ENCODE data around the gene NOS3.

NOS3 gene

GRCh38 chr7:150945171-150945852 lies 45.5 kb upstream of the NOS3 start:
- TF ChIP-seq CTCF (conservative IDR thresholded peaks at IDR 0.05): no peak
- no peak overlapping the region for H3K27ac ChIP-seq

DNA sequence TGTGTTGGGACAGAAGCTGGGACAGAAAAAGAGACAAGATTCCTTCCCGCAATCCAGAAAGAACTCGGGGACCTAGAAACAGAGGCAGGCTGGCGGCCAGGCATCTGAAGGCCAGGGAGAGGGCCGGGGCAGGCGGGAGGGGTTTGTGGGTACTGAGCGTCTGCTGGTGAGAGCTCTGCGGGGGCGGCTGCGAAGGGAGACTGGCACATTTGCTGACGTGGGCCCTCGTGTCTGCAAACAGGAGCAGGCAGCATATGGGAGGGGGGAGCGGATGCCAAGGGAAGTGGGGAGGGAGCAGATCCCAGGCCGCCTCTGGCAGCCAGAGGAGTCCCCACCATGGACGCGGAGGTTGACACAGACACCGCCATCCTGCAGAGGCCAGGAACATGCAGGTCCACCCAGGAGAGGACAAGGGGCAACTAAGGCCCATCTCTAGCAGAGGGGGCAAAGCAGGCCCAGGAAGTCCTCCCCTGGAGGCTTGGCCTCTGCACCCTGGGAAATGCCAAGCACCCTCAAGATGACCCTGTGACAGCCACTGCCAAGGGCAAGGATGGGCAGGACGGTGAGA lies 44.9 kb upstream of the NOS3 start:
- no peak overlapping the region for H3K27ac ChIP-seq
- TF ChIP-seq CTCF (conservative IDR thresholded peaks at IDR 0.05): no peak

DNA sequence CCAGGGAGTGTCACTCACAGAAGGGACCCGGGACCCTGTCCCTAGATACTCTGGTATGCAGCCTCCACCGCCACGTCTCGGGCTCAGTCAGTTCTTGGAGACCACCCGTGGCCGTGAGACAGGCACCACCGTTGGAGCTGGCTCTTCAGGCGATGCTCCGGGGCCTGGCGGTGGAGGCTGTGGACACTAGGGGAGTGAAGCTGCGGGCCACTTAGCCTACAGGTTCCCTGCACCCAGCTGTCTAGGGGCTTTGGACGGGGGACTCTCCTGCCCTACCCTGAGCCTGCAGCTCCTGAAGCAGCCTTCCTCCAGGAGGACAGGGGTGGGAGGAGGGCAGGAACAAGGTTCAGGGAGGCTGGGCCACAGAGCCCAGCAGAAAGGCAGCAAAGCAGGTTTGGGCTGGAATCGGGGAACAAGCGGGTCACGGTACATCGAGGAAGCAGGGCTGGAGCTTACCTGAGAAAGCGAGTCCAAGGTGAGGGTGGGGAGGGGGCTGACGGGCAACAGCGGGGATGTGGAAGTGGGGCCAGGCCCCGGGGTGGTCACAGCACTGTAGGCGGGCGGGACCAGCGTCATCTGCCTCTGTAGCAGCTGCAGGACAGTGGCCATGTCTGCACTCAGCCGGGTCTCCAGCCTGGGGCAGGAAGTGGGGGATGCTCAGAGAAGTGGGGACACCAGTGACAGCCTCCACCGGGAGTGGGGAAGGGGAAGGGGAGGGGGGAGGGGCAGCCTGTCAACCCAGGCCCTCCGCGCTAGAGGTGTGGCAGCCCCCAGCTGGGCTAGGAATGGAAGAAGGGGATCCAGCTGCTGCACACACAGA lies 44.2 kb upstream of the NOS3 start:
- H3K27ac ChIP-seq: no peak overlapping the region
- no peak for TF ChIP-seq CTCF (conservative IDR thresholded peaks at IDR 0.05)

- no peak for TF ChIP-seq CTCF (conservative IDR thresholded peaks at IDR 0.05)
Measured at GRCh38 chr7:150947241-150947745, 43.5 kb upstream of the NOS3 start.

DNA sequence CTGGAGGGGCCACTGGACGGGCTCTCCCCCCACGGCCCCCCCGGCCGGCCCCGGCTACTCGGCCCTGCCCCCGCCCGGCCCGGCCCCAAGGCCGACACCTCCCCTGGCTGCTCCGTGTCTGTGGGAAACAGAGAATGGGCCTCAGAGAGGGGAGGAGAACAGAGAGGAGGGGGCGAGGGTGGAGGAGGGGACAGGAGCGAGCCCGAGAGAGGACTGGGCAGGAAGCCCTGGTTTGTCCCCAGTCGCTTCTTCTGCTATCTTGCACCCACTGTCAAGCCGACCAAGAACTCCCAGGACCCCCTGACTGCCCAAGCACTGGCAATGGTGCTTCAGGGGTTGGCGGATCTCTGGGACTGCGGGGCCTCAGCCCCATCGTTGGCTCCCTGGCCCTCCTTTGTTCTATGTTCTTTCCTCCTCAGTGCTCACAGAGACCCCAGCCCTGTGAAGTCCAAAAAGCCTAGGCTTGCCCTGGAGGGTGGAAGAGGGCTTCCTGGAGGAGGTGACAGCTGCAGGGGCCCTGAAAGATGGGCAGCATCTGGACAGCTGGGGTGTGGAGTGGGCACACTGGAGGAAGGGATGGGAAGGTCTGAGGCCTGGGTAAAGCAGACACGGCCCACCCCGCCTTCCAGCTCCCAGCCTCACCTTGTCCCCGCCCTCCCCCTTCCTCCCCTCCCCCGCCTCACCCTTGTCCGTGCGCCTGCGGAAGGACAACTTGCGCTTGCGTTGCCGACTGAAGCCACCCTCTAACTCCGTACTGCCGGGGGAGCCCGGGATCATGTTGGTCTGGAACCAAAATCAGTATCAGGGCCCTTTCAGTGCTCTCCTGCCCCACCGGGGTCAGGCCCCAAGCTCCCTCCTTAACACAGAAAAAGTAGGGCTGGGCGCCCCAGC lies 42.8 kb upstream of the NOS3 start:
- no peak for TF ChIP-seq CTCF (conservative IDR thresholded peaks at IDR 0.05)
- H3K27ac ChIP-seq: no peak overlapping the region

More at GRCh38 chr7:150947241-150947745, 43.5 kb upstream of the NOS3 start:
- H3K27ac ChIP-seq: no peak overlapping the region

GRCh38 chr7:150948791-150949251 lies 42.0 kb upstream of the NOS3 start:
- TF ChIP-seq CTCF (conservative IDR thresholded peaks at IDR 0.05): no peak
- no peak overlapping the region for H3K27ac ChIP-seq

Data from VCaP (cell line).